Measurements from ENCODE around the gene PSMD12. TPM values are rescaled to one million over a fixed set of nuclear protein-coding genes. Genes with fewer than 3 reads are reported as not detected.

PSMD12 gene
- total and polyA plus RNA-seq, 9 of the 15 experiments (the other 6 are each of a cell fraction or from before 2014, with no cell fraction given), result 36.6 to 150 (median 65.5) TPM

GRCh38 chr17:67374329-67375053 is 8.1 kb upstream of the PSMD12 start (continued):
- peak; percentile 45; the same call in 1 of the 2 replicates for TF ChIP-seq EHMT2 (IDR thresholded peaks at IDR 0.05)
- TF ChIP-seq HDAC2 (IDR thresholded peaks at IDR 0.05), result peak; percentile 87
- TF ChIP-seq HOXB6 (CRISPR knock-in tag; IDR thresholded peaks at IDR 0.05; ENCODE audit: borderline replicate concordance), result no peak
- TF ChIP-seq RCOR1 (IDR thresholded peaks at IDR 0.05; ENCODE audit: borderline replicate concordance in 1 of 2, low read depth in 2 of 2, low read length in 2 of 2), result peak; percentile 48 to 72; a peak in 3 of 4 replicates
- peak in 1 of 2 experiments; percentile 58; a peak in 2 of 4 replicates for TF ChIP-seq MNT (conservative IDR thresholded peaks at IDR 0.05)
- no peak for TF ChIP-seq ZNF584 (CRISPR knock-in tag; IDR thresholded peaks at IDR 0.05; ENCODE audit: low read depth)
- TF ChIP-seq NFE2 (IDR thresholded peaks at IDR 0.05; ENCODE audit: low read depth), result peak; percentile 79
- TF ChIP-seq ATF3 (IDR thresholded peaks at IDR 0.05), result no peak
- TF ChIP-seq ATF3 (CRISPR knock-in tag; conservative IDR thresholded peaks at IDR 0.05), result peak; percentile 54; the same call in 1 of the 2 replicates
- TF ChIP-seq ETV6 (IDR thresholded peaks at IDR 0.05; ENCODE audit: borderline replicate concordance in 1 of 2, low read depth in 2 of 2, low read length in 1 of 2), result no peak
- no peak for TF ChIP-seq ETV6 (CRISPR knock-in tag; IDR thresholded peaks at IDR 0.05; ENCODE audit: borderline replicate concordance)
- TF ChIP-seq CSDE1 (IDR thresholded peaks at IDR 0.05), result no peak
- no peak for TF ChIP-seq ZEB2 (IDR thresholded peaks at IDR 0.05)
- no peak for TF ChIP-seq E2F5 (CRISPR knock-in tag; IDR thresholded peaks at IDR 0.05)
- peak; percentile 29; the same call in 1 of the 2 replicates for TF ChIP-seq FOXK1 (CRISPR knock-in tag; IDR thresholded peaks at IDR 0.05; ENCODE audit: borderline replicate concordance)
- TF ChIP-seq MAX (CRISPR knock-in tag; IDR thresholded peaks at IDR 0.05), result 0 out of 2 replicates have a peak, but pooled peaks have one; percentile 42
- no peak for TF ChIP-seq HOMEZ (CRISPR knock-in tag; IDR thresholded peaks at IDR 0.05)
- no peak for TF ChIP-seq SMAD3 (CRISPR knock-in tag; conservative IDR thresholded peaks at IDR 0.05)
- TF ChIP-seq ZNF551 (CRISPR knock-in tag; IDR thresholded peaks at IDR 0.05), result no peak
- TF ChIP-seq ARID1B (IDR thresholded peaks at IDR 0.05), result peak; percentile 96
- no peak for TF ChIP-seq ASH1L (IDR thresholded peaks at IDR 0.05; ENCODE audit: borderline replicate concordance, low read depth, partially characterized antibody)
- TF ChIP-seq MCM5 (IDR thresholded peaks at IDR 0.05; ENCODE audit: low read depth), result no peak

All from K562 (cell line).